ENCODE data around the gene IL12RB1. TPM values are rescaled to one million over a fixed set of nuclear protein-coding genes. Genes with fewer than 3 reads are reported as not detected.

IL12RB1 gene
- total RNA-seq, 1 donor from 2014 or later = not detected

- no peak for DNase-seq (ENCODE audit: extremely low spot score in 2 of 2)
- Histone ChIP-seq H3K27me3 (no peaks in the 10 kb centered on the region), H3K4me3 (no peak overlapping the region), H3K9me3 (no peaks in the 10 kb centered on the region), H3K4me1 (no peaks in the 10 kb centered on the region), H3K27ac (no peak overlapping the region), H3K36me3 (no peaks in the 10 kb centered on the region)
- intact Hi-C loops (cut with DNase I) = no loop called here
- no peak for TF ChIP-seq POLR2AphosphoS5 (IDR thresholded peaks at IDR 0.05; ENCODE audit: insufficient read depth in 1 of 2, low read depth in 1 of 2)
- TF ChIP-seq CTCF (IDR thresholded peaks at IDR 0.05) = no peak
- no peak for TF ChIP-seq POLR2A (IDR thresholded peaks at IDR 0.05)
Observed at GRCh38 chr19:18072335-18072734, 14.4 kb downstream of the IL12RB1 start.

- no peak overlapping the region for H3K27ac ChIP-seq
- no peaks in the 10 kb centered on the region for H3K4me1 ChIP-seq
- intact Hi-C loops (cut with DNase I) = no loop called here
- no peak overlapping the region for H3K4me3 ChIP-seq
- H3K9me3 ChIP-seq = no peaks in the 10 kb centered on the region
- no peaks in the 10 kb centered on the region for H3K27me3 ChIP-seq
- no peak for DNase-seq (ENCODE audit: extremely low spot score in 2 of 2)
- no peaks in the 10 kb centered on the region for H3K36me3 ChIP-seq
- no peak for TF ChIP-seq CTCF (IDR thresholded peaks at IDR 0.05)
- TF ChIP-seq POLR2A (IDR thresholded peaks at IDR 0.05) = no peak
- no peak for TF ChIP-seq POLR2AphosphoS5 (IDR thresholded peaks at IDR 0.05; ENCODE audit: insufficient read depth in 1 of 2, low read depth in 1 of 2)
Observed at GRCh38 chr19:18070181-18070580, 16.6 kb downstream of the IL12RB1 start.

- Histone ChIP-seq H3K9me3 (no peaks in the 10 kb centered on the region), H3K4me1 (no peaks in the 10 kb centered on the region), H3K27ac (no peak overlapping the region), H3K4me3 (no peak overlapping the region), H3K27me3 (no peaks in the 10 kb centered on the region), H3K36me3 (no peaks in the 10 kb centered on the region)
- TF ChIP-seq CTCF (IDR thresholded peaks at IDR 0.05) (no peak), POLR2A (IDR thresholded peaks at IDR 0.05) (no peak), POLR2AphosphoS5 (IDR thresholded peaks at IDR 0.05; ENCODE audit: insufficient read depth in 1 of 2, low read depth in 1 of 2) (no peak)
- intact Hi-C loops (cut with DNase I) = no loop called here
- no peak for DNase-seq (ENCODE audit: extremely low spot score in 2 of 2)
Observed at GRCh38 chr19:18069383-18069782, 17.4 kb downstream of the IL12RB1 start.

- TF ChIP-seq POLR2A (IDR thresholded peaks at IDR 0.05) = no peak
- intact Hi-C loops (cut with DNase I) = no loop called here
- DNase-seq (ENCODE audit: extremely low spot score in 2 of 2) = no peak
- no peaks in the 10 kb centered on the region for H3K9me3 ChIP-seq
- H3K4me1 ChIP-seq = no peaks in the 10 kb centered on the region
- H3K4me3 ChIP-seq = no peak overlapping the region
- no peaks in the 10 kb centered on the region for H3K36me3 ChIP-seq
- H3K27me3 ChIP-seq = no peaks in the 10 kb centered on the region
- H3K27ac ChIP-seq = no peak overlapping the region
Observed at GRCh38 chr19:18068395-18068794, 18.3 kb downstream of the IL12RB1 start.

- H3K27me3 ChIP-seq = no peaks in the 10 kb centered on the region
- H3K36me3 ChIP-seq = no peaks in the 10 kb centered on the region
- H3K4me3 ChIP-seq = no peak overlapping the region
- H3K4me1 ChIP-seq = no peaks in the 10 kb centered on the region
- no peaks in the 10 kb centered on the region for H3K9me3 ChIP-seq
- no peak for TF ChIP-seq CTCF (IDR thresholded peaks at IDR 0.05)
- no peak for TF ChIP-seq POLR2A (IDR thresholded peaks at IDR 0.05)
- TF ChIP-seq POLR2AphosphoS5 (IDR thresholded peaks at IDR 0.05; ENCODE audit: insufficient read depth in 1 of 2, low read depth in 1 of 2) = no peak
- intact Hi-C loops (cut with DNase I) = no loop called here
- DNase-seq (ENCODE audit: extremely low spot score in 2 of 2) = no peak
- no peak overlapping the region for H3K27ac ChIP-seq
Observed at GRCh38 chr19:18065173-18065495, 21.6 kb downstream of the IL12RB1 start.

GRCh38 chr19:18063463-18063862, 23.3 kb downstream of the IL12RB1 start:
- no peaks in the 10 kb centered on the region for H3K27me3 ChIP-seq
- H3K4me3 ChIP-seq = no peak overlapping the region
- H3K36me3 ChIP-seq = no peaks in the 10 kb centered on the region
- intact Hi-C loops (cut with DNase I) = no loop called here
- no peak for TF ChIP-seq POLR2A (IDR thresholded peaks at IDR 0.05)
- no peak for TF ChIP-seq CTCF (IDR thresholded peaks at IDR 0.05)
- no peak for TF ChIP-seq POLR2AphosphoS5 (IDR thresholded peaks at IDR 0.05; ENCODE audit: insufficient read depth in 1 of 2, low read depth in 1 of 2)
- peaks cover 4% of the 10 kb centered on the region for H3K4me1 ChIP-seq
- no peaks in the 10 kb centered on the region for H3K9me3 ChIP-seq
- no peak for DNase-seq (ENCODE audit: extremely low spot score in 2 of 2)
- H3K27ac ChIP-seq = no peak overlapping the region
